H1 (cell line): Measurements from ENCODE around the gene ALDH4A1. TPM values are rescaled to one million over a fixed set of nuclear protein-coding genes. Genes with fewer than 3 reads are reported as not detected.

ENCODE experiments used
- CTCF ChIA-PET: fragments of 300-600 bp; sonication (Branson Sonifier 250); formaldehyde crosslinking; loops from one replicate; lab custom pipeline; 2021; ENCODE audit not compliant: partially characterized antibody; lab: Charles Lee
- POLR2A ChIA-PET: fragments of 300-600 bp; sonication (Branson Sonifier 250); formaldehyde crosslinking; loops from one replicate; lab custom pipeline; 2021; ENCODE audit warnings: inconsistent platforms; ENCODE audit not compliant: partially characterized antibody; lab: Charles Lee
- DNase-seq, 2 experiments: peaks; one replicate each; pipeline versions ENCODE4 v3.0.0 to v3.0.0-alpha.2; 2010 to 2022; ENCODE audit warnings: low spot score in 2 of 2, low read depth in 1 of 2, mixed read lengths in 1 of 2
- FAIRE-seq: peaks from 2 replicates; lab custom pipeline; 2011; peaks lifted over from hg19 to GRCh38; lab: Jason Lieb, UNC
- H2AFZ ChIP-seq: 2 replicates; pipeline ENCODE4 v1.8.1; 2012; ENCODE audit warnings: low read length, inconsistent platforms
- H2AK5ac ChIP-seq: 2 replicates; pipeline ENCODE4 v1.6.1; 2013; ENCODE audit warnings: low read depth, low read length
- H2BK120ac ChIP-seq: replicated peaks from 2 replicates; pipeline ENCODE3; 2013; ENCODE audit warnings: low read depth, low read length, inconsistent platforms
- H2BK12ac ChIP-seq: 2 replicates; pipeline ENCODE4 v1.6.1; 2013; ENCODE audit warnings: low read depth, low read length
- H2BK15ac ChIP-seq: 2 replicates; pipeline ENCODE4 v1.6.1; 2013; ENCODE audit warnings: low read length
- H2BK20ac ChIP-seq: 2 replicates; pipeline ENCODE4 v1.6.1; 2013; ENCODE audit warnings: low read length
- H2BK5ac ChIP-seq: 2 replicates; pipeline ENCODE4 v1.6.1; 2013; ENCODE audit warnings: low read depth, low read length
- H3K14ac ChIP-seq: 2 replicates; pipeline ENCODE4 v1.6.1; 2013; ENCODE audit warnings: inconsistent platforms; ENCODE audit not compliant: insufficient read length
- H3K18ac ChIP-seq: 2 replicates; pipeline ENCODE4 v1.6.1; 2013; ENCODE audit warnings: low read length; ENCODE audit errors: extremely low read depth
- H3K23ac ChIP-seq: 2 replicates; pipeline ENCODE4 v1.6.1; 2013; ENCODE audit warnings: inconsistent platforms; ENCODE audit not compliant: insufficient read length
- H3K23me2 ChIP-seq: 2 replicates; pipeline ENCODE4 v1.6.1; 2013; ENCODE audit warnings: low read depth, low read length
- H3K27ac ChIP-seq: 2 replicates; pipeline ENCODE4 v1.6.1; 2011; ENCODE audit warnings: low read depth, low read length, inconsistent platforms
- H3K27me3 ChIP-seq, 4 experiments: replicated peaks in 1 of 4; 1 replicate in 1 of 4; 2 replicates in 3 of 4; pipeline versions ENCODE4 v1.6.1 to v1.8.1; 2011 to 2013; ENCODE audit warnings: low read length in 3 of 4, mild to moderate bottlenecking in 3 of 4, inconsistent platforms in 2 of 4, mixed read lengths in 2 of 4, moderate library complexity in 1 of 4; ENCODE audit not compliant: control insufficient read depth in 3 of 4, insufficient read depth in 3 of 4; ENCODE audit errors: extremely low read depth in 1 of 4
- H3K36me3 ChIP-seq, 4 experiments: 2 replicates each; pipeline versions ENCODE4 v1.6.1 to v1.8.1; 2011 to 2013; ENCODE audit warnings: mild to moderate bottlenecking in 4 of 4, low read length in 3 of 4, moderate library complexity in 2 of 4, control low read depth in 1 of 4, inconsistent platforms in 1 of 4; ENCODE audit not compliant: insufficient read depth in 4 of 4, control insufficient read depth in 2 of 4
- H3K4ac ChIP-seq: replicated peaks from 2 replicates; pipeline ENCODE3; 2013; ENCODE audit warnings: low read length, low read depth, mixed read lengths, inconsistent platforms; ENCODE audit not compliant: insufficient read length
- H3K4me1 ChIP-seq, 4 experiments: replicated peaks in 1 of 4; 1 replicate in 1 of 4; 2 replicates in 3 of 4; pipeline versions ENCODE4 v1.6.1 to v1.8.1; 2011 to 2013; ENCODE audit warnings: low read length in 3 of 4, inconsistent platforms in 2 of 4, mixed read lengths in 1 of 4; ENCODE audit not compliant: insufficient read depth in 4 of 4, control insufficient read depth in 3 of 4
- H3K4me2 ChIP-seq, 2 experiments: 2 replicates each; pipeline versions ENCODE4 v1.6.1 to v1.8.1; 2011 to 2013; ENCODE audit warnings: low read depth in 2 of 2, low read length in 2 of 2, control low read depth in 1 of 2, inconsistent platforms in 1 of 2, mild to moderate bottlenecking in 1 of 2; ENCODE audit not compliant: insufficient read depth in 1 of 2
- H3K4me3 ChIP-seq, 4 experiments: fragments of 200-600, 300-600 bp in 1 of 4; sonication (generic), shearing (Covaris generic), sonication (Bioruptor Twin) in 1 of 4; 2 replicates each; pipeline versions ENCODE4 v1.5.1 to v1.8.1; 2011 to 2016; ENCODE audit warnings: low read length in 4 of 4, low read depth in 3 of 4, control low read depth in 2 of 4, inconsistent platforms in 2 of 4, mild to moderate bottlenecking in 2 of 4, mixed read lengths in 1 of 4, moderate library complexity in 1 of 4; ENCODE audit not compliant: insufficient read depth in 2 of 4; ENCODE audit errors: extremely low read depth in 1 of 4
- H3K56ac ChIP-seq: replicated peaks from 2 replicates; pipeline ENCODE3; 2013; ENCODE audit warnings: low read depth, mild to moderate bottlenecking, mixed read lengths, low read length, inconsistent platforms; ENCODE audit not compliant: insufficient read length
- H3K79me1 ChIP-seq: 2 replicates; pipeline ENCODE4 v1.6.1; 2013; ENCODE audit warnings: low read depth, low read length, control low read depth
- H3K79me2 ChIP-seq, 2 experiments: 2 replicates each; pipeline versions ENCODE4 v1.6.1 to v1.8.1; 2012 to 2013; ENCODE audit warnings: low read length in 2 of 2, mild to moderate bottlenecking in 2 of 2, inconsistent platforms in 1 of 2; ENCODE audit not compliant: insufficient read depth in 2 of 2, control insufficient read depth in 1 of 2
- H3K9ac ChIP-seq, 4 experiments: replicated peaks in 1 of 4; 1 replicate in 1 of 4; 2 replicates in 3 of 4; pipeline versions ENCODE4 v1.6.1 to v1.8.1; 2011 to 2013; ENCODE audit warnings: low read depth in 3 of 4, low read length in 3 of 4, control low read depth in 2 of 4, mild to moderate bottlenecking in 2 of 4, moderate library complexity in 2 of 4, inconsistent platforms in 1 of 4; ENCODE audit errors: extremely low read depth in 1 of 4
- H3K9me3 ChIP-seq, 2 experiments: 2 replicates each; pipeline versions ENCODE4 v1.6.1 to v1.8.1; 2012 to 2013; ENCODE audit warnings: mild to moderate bottlenecking in 2 of 2, moderate library complexity in 2 of 2, control low read depth in 1 of 2, inconsistent platforms in 1 of 2, low read depth in 1 of 2, low read length in 1 of 2, mixed read lengths in 1 of 2; ENCODE audit not compliant: insufficient read depth in 2 of 2
- H4K20me1 ChIP-seq, 2 experiments: replicated peaks in 1 of 2; 2 replicates each; pipeline versions ENCODE3 to v1.8.1; 2011 to 2013; ENCODE audit warnings: inconsistent platforms in 2 of 2, low read length in 2 of 2, mild to moderate bottlenecking in 1 of 2; ENCODE audit not compliant: insufficient read depth in 2 of 2, control insufficient read depth in 1 of 2
- H4K5ac ChIP-seq: 2 replicates; pipeline ENCODE4 v1.6.1; 2013; ENCODE audit warnings: low read length, low read depth, mixed read lengths, inconsistent platforms; ENCODE audit not compliant: insufficient read length
- H4K8ac ChIP-seq: 2 replicates; pipeline ENCODE4 v1.8.0; 2013; ENCODE audit warnings: mild to moderate bottlenecking, moderate library complexity, low read length, inconsistent platforms; ENCODE audit not compliant: insufficient read depth; ENCODE audit errors: extremely low read depth
- H4K91ac ChIP-seq: replicated peaks from 2 replicates; pipeline ENCODE3; 2013; ENCODE audit warnings: low read length, mixed read lengths, inconsistent platforms; ENCODE audit not compliant: insufficient read length
- CBX8 ChIP-seq: fragments of 300-800, 300-1000 bp; sonication (generic); IDR thresholded peaks from 2 replicates; pipeline ENCODE4 v1.7.1; 2016; ENCODE audit warnings: low read depth, low read length, borderline replicate concordance
- CTBP2 ChIP-seq: IDR thresholded peaks from 2 replicates; pipeline ENCODE4 v1.7.0; 2011; ENCODE audit warnings: borderline replicate concordance, mild to moderate bottlenecking, moderate library complexity, mixed read lengths, low read length; ENCODE audit not compliant: insufficient read depth, insufficient read length
- KDM5A ChIP-seq: fragments of 200-600 bp; IDR thresholded peaks from 2 replicates; pipeline ENCODE4 v1.7.1; 2012; ENCODE audit warnings: mild to moderate bottlenecking, low read length, inconsistent platforms, mixed read lengths
- POLR2A ChIP-seq, 2 experiments: IDR thresholded peaks; 1 replicate in 1 of 2; 2 replicates in 1 of 2; pipeline ENCODE4 v1.6.1; 2011; ENCODE audit warnings: low read depth in 2 of 2, low read length in 2 of 2, mild to moderate bottlenecking in 2 of 2; ENCODE audit errors: control extremely low read depth in 1 of 2
- POLR2AphosphoS5 ChIP-seq: IDR thresholded peaks from 2 replicates; pipeline ENCODE4 v1.6.1; 2011; ENCODE audit warnings: low read depth, low read length
- RAD21 ChIP-seq, 2 experiments: IDR thresholded peaks in 1 of 2; conservative IDR thresholded peaks in 1 of 2; 2 replicates each; pipeline ENCODE4 v1.6.1; 2011; ENCODE audit warnings: low read depth in 2 of 2, low read length in 2 of 2, improper control_type of control experiment in 1 of 2, inconsistent platforms in 1 of 2, mild to moderate bottlenecking in 1 of 2, moderate library complexity in 1 of 2
- SP1 ChIP-seq: IDR thresholded peaks from 2 replicates; pipeline ENCODE4 v1.6.1; 2011; ENCODE audit warnings: low read depth, low read length
- TBP ChIP-seq: IDR thresholded peaks from 2 replicates; pipeline ENCODE4 v1.6.1; 2011; ENCODE audit warnings: low read depth, low read length, improper control_type of control experiment
- TEAD4 ChIP-seq: IDR thresholded peaks from 2 replicates; pipeline ENCODE4 v1.6.1; 2012; ENCODE audit warnings: low read depth, low read length, inconsistent platforms, mixed read lengths
- WGBS, 2 experiments: shearing (Covaris generic) in 1 of 2; methylation state at CpG; one replicate each; pipeline versions ENCODE4 v1.1.6 to v1.1.7; 2013 to 2015; ENCODE audit warnings: low lambda C conversion rate in 2 of 2, mixed read lengths in 2 of 2, inconsistent platforms in 1 of 2, low coverage in 1 of 2, missing lambda C conversion rate in 1 of 2; ENCODE audit not compliant: insufficient replicate concordance in 2 of 2, insufficient coverage in 1 of 2, insufficient read length in 1 of 2; ENCODE audit errors: extremely low coverage in 1 of 2, missing lambda C conversion rate in 1 of 2; 5-methylcytosine and 5-hydroxymethylcytosine counted together
- polyA plus RNA-seq, 7 experiments: library from polyadenylated mRNA; depleted of rRNA in 3 of 7; stranded (reverse) in 5 of 7; unstranded in 2 of 7; fragments of >200 nt in 5 of 7; fragments of 200-250 nt in 2 of 7; gene quantifications; 1 replicate in 5 of 7; 2 replicates in 1 of 7; 4 replicates in 1 of 7; pipeline versions ENCODE4 v1.2.1 to v1.2.3, GENCODE V29; 2011 to 2013; ENCODE audit warnings: missing spikeins in 2 of 7, mixed read lengths in 2 of 7
- total RNA-seq: library from RNA; stranded (reverse); fragmentation: NEBNext Ultra II Directional; extraction: Animal tissue kit (Norgen Biotek cat#: 25700); gene quantifications from 2 replicates; pipeline ENCODE4 v1.2.1, GENCODE V29; 2021
- TF ChIP-seq, protein P1 (sequence below): IDR thresholded peaks from 2 replicates; pipeline ENCODE4 v1.6.1; 2012; ENCODE audit warnings: low read length, inconsistent platforms

ALDH4A1 gene
- total and polyA plus RNA-seq, 2 of the 8 experiments (the other 6 are each of a cell fraction or from before 2014, with no cell fraction given): 30.3 to 35.9 TPM

DNA sequence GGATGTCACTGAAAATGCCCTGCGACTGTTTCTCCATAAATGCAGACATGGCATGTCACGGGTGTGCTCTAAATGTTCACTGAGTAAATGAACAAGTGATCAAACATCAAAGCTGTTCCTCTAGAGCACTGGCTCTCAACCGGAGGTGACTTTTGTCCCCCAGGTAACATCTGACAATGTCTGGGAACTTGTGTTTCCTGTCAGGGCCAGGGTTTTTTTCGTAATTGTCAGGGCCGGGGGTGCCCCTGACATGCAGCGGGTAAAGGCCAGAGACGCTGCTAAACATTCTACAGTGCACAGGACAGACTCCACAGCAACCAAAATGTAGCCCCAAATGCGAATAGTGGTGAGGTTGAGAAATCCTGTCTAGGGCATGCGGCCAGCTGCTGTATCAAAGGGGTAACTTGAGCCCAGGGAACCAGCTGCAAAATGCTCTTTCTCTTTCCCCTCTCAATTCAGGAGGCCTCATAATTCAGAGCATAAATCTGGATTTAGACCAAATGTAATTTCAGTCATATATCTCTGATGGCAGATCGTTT lies 2.0 kb downstream of the ALDH4A1 start:
- Histone ChIP-seq H2AFZ (no peak overlapping the region), H3K9me3 (no peaks in the 10 kb centered on the region), H3K27me3 (peaks cover 0 to 3% (median 0%) of the 10 kb centered on the region in 4 experiments; a peak in 4 of 7 replicates)
- no peak for TF ChIP-seq SP1
- TF ChIP-seq TEAD4: no peak
- TF ChIP-seq POLR2A (IDR thresholded peaks at IDR 0.05; ENCODE audit: control extremely low read depth in 1 of 2, low read depth in 2 of 2, low read length in 2 of 2): no peak
- no peak for TF ChIP-seq CTBP2
- TF ChIP-seq RAD21 (IDR thresholded peaks at IDR 0.05 in 1 of 2, conservative IDR thresholded peaks at IDR 0.05 in 1 of 2; ENCODE audit: low read depth in 2 of 2, low read length in 2 of 2): no peak
- TF ChIP-seq KDM5A: no peak
- TF ChIP-seq CBX8: no peak
- TF ChIP-seq, protein P1, sequence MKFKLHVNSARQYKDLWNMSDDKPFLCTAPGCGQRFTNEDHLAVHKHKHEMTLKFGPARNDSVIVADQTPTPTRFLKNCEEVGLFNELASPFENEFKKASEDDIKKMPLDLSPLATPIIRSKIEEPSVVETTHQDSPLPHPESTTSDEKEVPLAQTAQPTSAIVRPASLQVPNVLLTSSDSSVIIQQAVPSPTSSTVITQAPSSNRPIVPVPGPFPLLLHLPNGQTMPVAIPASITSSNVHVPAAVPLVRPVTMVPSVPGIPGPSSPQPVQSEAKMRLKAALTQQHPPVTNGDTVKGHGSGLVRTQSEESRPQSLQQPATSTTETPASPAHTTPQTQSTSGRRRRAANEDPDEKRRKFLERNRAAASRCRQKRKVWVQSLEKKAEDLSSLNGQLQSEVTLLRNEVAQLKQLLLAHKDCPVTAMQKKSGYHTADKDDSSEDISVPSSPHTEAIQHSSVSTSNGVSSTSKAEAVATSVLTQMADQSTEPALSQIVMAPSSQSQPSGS: no peak
- no peak for TF ChIP-seq TBP
- no peak for TF ChIP-seq POLR2AphosphoS5
- TF ChIP-seq, all 59 proteins: peak for 0
- Histone ChIP-seq H2BK15ac (no peak overlapping the region), H3K36me3 (no peaks in the 10 kb centered on the region), H3K4ac (no peak overlapping the region), H4K91ac (no peak overlapping the region), H3K18ac (no peak overlapping the region), H4K5ac (no peak overlapping the region), H2AK5ac (no peak overlapping the region), H3K79me2 (no peaks in the 10 kb centered on the region), H2BK12ac (no peak overlapping the region), H3K14ac (no peak overlapping the region), H4K8ac (no peak overlapping the region), H3K56ac (no peak overlapping the region), H4K20me1 (peaks cover 2 to 5% of the 10 kb centered on the region in 2 experiments), H2BK20ac (no peak overlapping the region), H3K79me1 (peaks cover 5% of the 10 kb centered on the region), H3K4me3 (no peak overlapping the region), H3K4me2 (no peak overlapping the region), H3K9ac (no peak overlapping the region), H3K23me2 (peaks cover 6% of the 10 kb centered on the region; the same call in 1 of the 2 replicates), H3K4me1 (peaks cover 0 to 3% (median 1%) of the 10 kb centered on the region in 4 experiments; a peak in 5 of 7 replicates), H3K27ac (no peak overlapping the region), H2BK5ac (no peak overlapping the region), H3K23ac (no peak overlapping the region), H2BK120ac (no peak overlapping the region)
- CTCF ChIA-PET: interaction anchor here (1.0 to 5.1 kb wide), 7 partner anchors 8 to 75 kb away, joined by 3 to 31 read pairs (median 4); no protein-coding TSS in a partner anchor
- FAIRE-seq: no peak
- no peak for DNase-seq
- POLR2A ChIA-PET: interaction anchor here (1.4 kb wide), 1 partner anchor 9 kb away, joined by 3 read pairs; no protein-coding TSS in a partner anchor
- WGBS, 2 experiments: 81% methylated on average over 10 of the region's 10 CpGs; no CpG with 5 or more reads in 1 of the 2 experiments
